Gastroesophageal sphincter (tissue), 3 donors: ENCODE measurements around the gene LIMA1.

Experiments used
- EP300 ChIP-seq: sonication (generic); formaldehyde crosslinking; IDR thresholded peaks from one replicate; pipeline ENCODE4 v1.6.1; 2017; ENCODE audit warnings: antibody characterized with exemption, mild to moderate bottlenecking
- POLR2A ChIP-seq, 2 donors: fragments of 450-650 bp; IDR thresholded peaks; one replicate each; pipeline ENCODE4 v1.6.1; 2017; ENCODE audit warnings: antibody characterized with exemption in 2 of 2, mild to moderate bottlenecking in 2 of 2, moderate library complexity in 1 of 2
- POLR2AphosphoS5 ChIP-seq: sonication (generic); formaldehyde crosslinking; IDR thresholded peaks from one replicate; pipeline ENCODE4 v1.6.1; 2017; ENCODE audit warnings: antibody characterized with exemption
- TF ChIP-seq, protein P1 (sequence below), 4 experiments: fragments of 200-600 bp in 2 of 4; fragments of 450-650 bp in 2 of 4; sonication (generic) in 1 of 4; IDR thresholded peaks; one replicate each; pipeline ENCODE4 v1.5.1; 2017 to 2019; ENCODE audit warnings: antibody characterized with exemption in 4 of 4, mild to moderate bottlenecking in 2 of 4, moderate library complexity in 2 of 4

DNA sequence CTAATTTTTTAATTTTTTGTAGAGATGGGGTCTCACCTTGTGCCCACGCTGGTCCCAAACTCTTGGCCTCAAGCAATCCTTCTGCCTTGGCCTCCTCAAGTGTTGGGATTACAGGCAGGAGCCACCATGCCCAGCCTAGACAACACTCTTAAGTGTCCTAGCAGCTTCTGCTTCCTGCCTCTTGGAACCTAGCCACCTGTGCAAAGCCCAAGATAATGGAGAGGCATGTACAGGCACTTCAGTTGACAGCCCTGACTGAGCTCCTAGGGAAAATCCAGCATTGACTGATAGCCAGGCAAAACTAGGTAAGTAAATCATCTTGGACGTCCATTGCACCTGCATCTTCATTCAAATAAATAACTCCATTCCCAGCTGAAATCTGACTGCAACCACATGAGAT, 155.8 kb downstream of the LIMA1 start:
- TF ChIP-seq POLR2A (IDR thresholded peaks at IDR 0.05), result no peak
- TF ChIP-seq, protein P1, sequence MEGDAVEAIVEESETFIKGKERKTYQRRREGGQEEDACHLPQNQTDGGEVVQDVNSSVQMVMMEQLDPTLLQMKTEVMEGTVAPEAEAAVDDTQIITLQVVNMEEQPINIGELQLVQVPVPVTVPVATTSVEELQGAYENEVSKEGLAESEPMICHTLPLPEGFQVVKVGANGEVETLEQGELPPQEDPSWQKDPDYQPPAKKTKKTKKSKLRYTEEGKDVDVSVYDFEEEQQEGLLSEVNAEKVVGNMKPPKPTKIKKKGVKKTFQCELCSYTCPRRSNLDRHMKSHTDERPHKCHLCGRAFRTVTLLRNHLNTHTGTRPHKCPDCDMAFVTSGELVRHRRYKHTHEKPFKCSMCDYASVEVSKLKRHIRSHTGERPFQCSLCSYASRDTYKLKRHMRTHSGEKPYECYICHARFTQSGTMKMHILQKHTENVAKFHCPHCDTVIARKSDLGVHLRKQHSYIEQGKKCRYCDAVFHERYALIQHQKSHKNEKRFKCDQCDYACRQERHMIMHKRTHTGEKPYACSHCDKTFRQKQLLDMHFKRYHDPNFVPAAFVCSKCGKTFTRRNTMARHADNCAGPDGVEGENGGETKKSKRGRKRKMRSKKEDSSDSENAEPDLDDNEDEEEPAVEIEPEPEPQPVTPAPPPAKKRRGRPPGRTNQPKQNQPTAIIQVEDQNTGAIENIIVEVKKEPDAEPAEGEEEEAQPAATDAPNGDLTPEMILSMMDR (IDR thresholded peaks at IDR 0.05), result no peak
- no peak for TF ChIP-seq POLR2AphosphoS5
- TF ChIP-seq EP300, result no peak
